Stimulated activated memory B cell treated with anti-CD40 and anti-IgM and Interleukin-4, amounts not matched to agents 10 μg/mL and 1 μg/mL and 100 μg/mL, for 72 hours (primary cell): Measurements from ENCODE around the gene FOXO3.

Experiments used
- ATAC-seq: fragments of 150-1000 bp; cut with Tn5 transposase; 2 replicates; pipeline ENCODE4 v1.10.0; 2021
- H3K27ac Mint-ChIP-seq: one replicate; pipeline ENCODE4 v1.8.0; 2022; ENCODE audit warnings: mild to moderate bottlenecking, mixed read lengths
- H3K27me3 Mint-ChIP-seq: one replicate; pipeline ENCODE4 v1.8.0; 2022; ENCODE audit warnings: mixed read lengths
- H3K36me3 Mint-ChIP-seq: one replicate; pipeline ENCODE4 v1.8.0; 2022; ENCODE audit warnings: mixed read lengths
- H3K4me1 Mint-ChIP-seq: one replicate; pipeline ENCODE4 v1.8.0; 2022; ENCODE audit warnings: mixed read lengths
- H3K4me3 Mint-ChIP-seq: one replicate; pipeline ENCODE4 v1.8.0; 2022; ENCODE audit warnings: mild to moderate bottlenecking, moderate library complexity, mixed read lengths
- H3K9me3 Mint-ChIP-seq: one replicate; pipeline ENCODE4 v1.8.0; 2022; ENCODE audit warnings: mixed read lengths

FOXO3 gene

DNA sequence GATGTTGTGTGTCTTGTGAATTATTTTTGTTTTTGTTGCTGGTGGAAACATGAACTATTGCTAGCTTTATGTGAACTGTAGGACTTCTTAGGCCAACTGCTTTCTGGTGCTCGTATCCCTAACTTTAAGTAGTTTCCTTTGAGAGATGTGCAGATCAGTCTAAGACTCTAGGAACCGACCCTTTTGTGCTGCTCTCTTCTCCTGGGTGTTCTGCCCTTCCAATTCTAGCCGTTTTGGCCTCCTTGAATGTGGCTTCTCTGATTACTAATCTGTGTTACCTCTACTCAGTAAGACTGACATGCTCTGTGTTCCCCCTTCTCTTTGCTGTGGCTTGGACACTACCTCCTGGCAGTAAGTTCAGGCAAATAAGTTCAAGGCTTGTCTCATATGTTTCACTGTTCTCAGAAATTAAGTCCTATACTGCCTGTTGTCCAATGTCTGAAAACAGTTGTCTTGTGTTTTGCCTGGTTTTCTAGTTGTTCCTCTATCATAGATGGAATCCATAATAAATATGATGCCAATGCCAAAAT lies 58.0 kb downstream of the FOXO3 start:
- Mint-ChIP-seq H3K27me3 (no peaks in the 10 kb centered on the region), H3K36me3 (peaks cover 7% of the 10 kb centered on the region), H3K27ac (peak overlapping the region; percentile 52), H3K9me3 (no peaks in the 10 kb centered on the region), H3K4me3 (no peak overlapping the region), H3K4me1 (peaks cover 74% of the 10 kb centered on the region)
- ATAC-seq, result no peak

DNA sequence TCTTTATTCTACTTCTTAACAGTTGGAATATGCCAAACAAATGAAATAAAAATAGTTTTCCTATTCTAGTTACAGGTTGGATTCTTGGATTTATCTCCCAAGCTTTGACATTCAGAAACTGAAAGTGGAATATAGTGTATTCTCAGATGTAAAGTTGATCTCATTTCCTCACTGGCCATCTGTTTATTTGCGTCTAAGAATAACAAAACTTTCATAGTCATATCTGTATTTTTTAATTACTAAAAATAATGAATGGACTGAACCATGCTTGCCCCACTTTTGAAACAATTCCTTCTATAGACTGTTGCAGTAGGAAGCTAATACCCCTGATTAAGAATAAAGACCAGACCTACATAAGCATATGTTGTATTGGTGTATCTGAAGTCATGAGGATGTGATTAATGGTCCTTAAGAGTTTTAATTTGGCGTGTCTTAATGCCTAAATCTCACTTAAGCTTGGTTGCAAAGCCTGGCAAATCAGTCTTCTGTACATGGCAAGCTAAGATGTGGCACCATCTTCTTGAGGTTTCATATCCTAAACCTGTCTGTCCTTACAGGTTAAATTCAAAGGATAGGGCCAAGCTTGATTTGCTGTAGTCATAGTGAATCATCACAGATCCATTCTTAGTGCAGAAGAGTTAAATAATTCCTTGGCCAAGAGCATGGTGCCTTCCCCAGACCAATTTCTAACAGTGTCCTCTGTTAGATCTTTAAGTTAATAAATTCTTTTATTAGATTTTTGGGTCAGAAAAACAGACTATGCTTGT lies 58.9 kb downstream of the FOXO3 start:
- Mint-ChIP-seq H3K27ac (peak overlapping the region; percentile 52), H3K4me3 (no peak overlapping the region), H3K36me3 (peaks cover 5% of the 10 kb centered on the region), H3K27me3 (no peaks in the 10 kb centered on the region), H3K9me3 (no peaks in the 10 kb centered on the region), H3K4me1 (peaks cover 65% of the 10 kb centered on the region)
- no peak for ATAC-seq

DNA sequence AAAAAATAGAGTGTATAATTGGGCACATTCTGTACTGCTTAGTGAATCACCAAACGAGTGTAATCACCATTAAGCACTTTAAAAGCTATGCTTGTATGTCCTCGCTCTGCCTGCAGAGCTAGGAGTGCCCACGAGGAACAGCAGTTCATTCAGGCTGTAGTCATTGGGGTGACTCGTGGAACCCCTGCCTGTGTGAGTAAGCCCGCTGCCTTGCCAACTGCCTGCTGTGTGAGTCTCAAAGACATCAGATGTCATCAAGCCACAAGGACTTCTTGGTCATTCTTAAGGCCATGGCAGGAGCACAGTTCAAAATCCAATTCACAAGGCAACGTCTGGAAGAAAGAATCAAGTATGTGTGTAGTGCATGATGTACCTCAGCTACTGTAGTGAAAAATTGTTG lies 60.4 kb downstream of the FOXO3 start:
- H3K36me3 Mint-ChIP-seq, result peaks cover 5% of the 10 kb centered on the region
- H3K9me3 Mint-ChIP-seq, result no peaks in the 10 kb centered on the region
- peak overlapping the region; percentile 47 for H3K27ac Mint-ChIP-seq
- no peak for ATAC-seq
- peaks cover 52% of the 10 kb centered on the region for H3K4me1 Mint-ChIP-seq
- H3K4me3 Mint-ChIP-seq, result no peak overlapping the region
- H3K27me3 Mint-ChIP-seq, result no peaks in the 10 kb centered on the region

DNA sequence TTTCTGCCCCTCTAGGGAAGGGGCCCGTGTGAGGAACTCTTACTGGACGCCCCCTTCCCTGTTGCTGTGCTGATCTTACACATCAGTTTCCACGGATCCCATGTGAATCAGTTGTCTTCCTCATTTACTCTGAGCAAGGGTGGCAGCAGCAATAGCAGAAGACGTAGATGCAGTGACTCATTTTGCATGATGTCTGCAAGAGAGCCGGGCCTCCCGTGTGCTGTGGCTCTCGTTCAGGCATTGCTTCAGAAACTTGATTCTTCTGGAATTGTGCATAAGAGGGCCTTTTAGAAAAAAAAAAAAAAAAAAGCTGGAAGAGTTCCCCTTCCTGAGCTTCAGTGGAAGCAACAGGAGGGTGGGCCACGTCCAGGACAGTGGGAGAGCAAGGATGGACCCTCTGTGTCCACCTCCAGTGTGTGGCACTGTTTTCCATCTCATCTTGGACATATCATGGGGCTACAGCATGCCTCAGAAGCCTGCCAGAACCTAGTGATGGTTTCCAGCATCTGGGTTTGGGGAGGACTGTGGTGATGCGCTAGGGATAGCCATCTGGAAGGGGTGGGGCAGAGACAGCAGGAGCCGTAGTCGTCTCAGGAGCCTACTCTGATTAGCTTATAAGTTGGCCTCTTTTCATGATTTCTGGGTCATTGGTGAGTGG lies 62.1 kb downstream of the FOXO3 start:
- Mint-ChIP-seq H3K4me3 (peak overlapping the region; percentile 50), H3K36me3 (peaks cover 5% of the 10 kb centered on the region), H3K27me3 (no peaks in the 10 kb centered on the region), H3K4me1 (peaks cover 58% of the 10 kb centered on the region), H3K9me3 (no peaks in the 10 kb centered on the region), H3K27ac (peak overlapping the region; percentile 47)
- ATAC-seq, result no peak

DNA sequence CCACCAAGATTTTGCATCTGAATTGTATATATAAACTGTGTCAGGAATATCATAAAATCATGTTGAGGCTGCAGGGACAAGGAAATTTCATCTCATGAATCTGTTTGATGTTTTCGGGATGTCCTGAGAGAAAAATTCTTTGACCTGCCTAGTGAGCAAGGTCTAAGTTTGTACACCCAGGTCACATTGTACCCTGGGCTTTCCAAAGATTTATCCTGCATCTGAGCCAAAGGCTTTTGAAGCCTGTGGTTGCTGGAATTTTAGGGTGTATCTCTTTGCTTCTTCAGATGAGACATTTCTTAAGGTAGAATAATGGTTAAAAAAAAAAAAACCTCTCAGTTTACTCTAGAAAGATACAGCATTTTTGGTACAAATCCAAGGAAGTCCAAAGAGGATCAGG lies 63.3 kb downstream of the FOXO3 start:
- ATAC-seq, result no peak
- peaks cover 56% of the 10 kb centered on the region for H3K4me1 Mint-ChIP-seq

DNA sequence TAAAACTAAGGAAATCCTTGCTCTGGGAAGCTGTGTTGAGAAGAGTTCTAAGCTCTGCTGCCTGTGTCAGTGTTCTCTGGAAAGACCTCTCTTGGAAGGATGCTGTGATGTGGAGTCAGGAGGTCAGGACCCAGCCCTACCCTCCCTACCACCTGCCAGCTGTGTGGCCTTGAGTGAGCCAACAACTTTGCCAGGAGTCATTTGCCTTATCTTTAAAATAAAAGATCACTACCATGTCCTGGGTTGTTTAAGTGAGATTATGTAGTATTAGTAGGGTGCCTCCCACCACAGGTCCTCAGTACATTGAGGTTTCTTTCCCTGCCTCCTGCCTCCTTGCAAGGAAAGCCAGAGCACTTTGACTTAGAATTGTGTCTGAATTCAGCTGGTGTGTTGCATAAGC lies 64.9 kb downstream of the FOXO3 start:
- H3K9me3 Mint-ChIP-seq, result no peaks in the 10 kb centered on the region
- H3K36me3 Mint-ChIP-seq, result peaks cover 5% of the 10 kb centered on the region
- no peak overlapping the region for H3K4me3 Mint-ChIP-seq

More for the DNA sequence above, 63.3 kb downstream of the FOXO3 start:
- Mint-ChIP-seq H3K27ac (no peak overlapping the region), H3K36me3 (peaks cover 5% of the 10 kb centered on the region), H3K9me3 (no peaks in the 10 kb centered on the region), H3K4me3 (no peak overlapping the region), H3K27me3 (no peaks in the 10 kb centered on the region)

DNA sequence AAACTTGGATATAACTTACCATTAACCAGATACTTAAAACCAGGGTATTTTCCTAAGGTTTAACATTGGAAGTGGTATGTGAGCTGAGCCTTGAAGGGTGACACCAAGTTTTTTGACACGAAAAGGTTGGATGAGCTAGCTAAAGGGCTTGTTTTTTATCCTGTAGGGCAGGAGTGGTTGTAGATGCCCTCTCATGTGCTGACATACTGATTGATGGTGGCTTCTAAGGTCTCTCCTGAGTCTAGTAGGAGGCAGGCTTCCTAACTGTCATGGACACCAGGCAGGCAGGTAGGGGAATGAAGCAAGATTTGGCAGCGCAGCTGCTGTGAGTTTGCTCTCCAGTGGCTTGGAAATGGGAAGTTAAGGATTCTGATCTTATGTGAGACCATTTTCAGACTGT lies 66.1 kb downstream of the FOXO3 start:
- no peak overlapping the region for H3K4me3 Mint-ChIP-seq
- H3K36me3 Mint-ChIP-seq, result peaks cover 5% of the 10 kb centered on the region
- no peak for ATAC-seq
- H3K27ac Mint-ChIP-seq, result no peak overlapping the region
- H3K9me3 Mint-ChIP-seq, result no peaks in the 10 kb centered on the region
- H3K27me3 Mint-ChIP-seq, result no peaks in the 10 kb centered on the region
- peaks cover 59% of the 10 kb centered on the region for H3K4me1 Mint-ChIP-seq

More for the DNA sequence above, 64.9 kb downstream of the FOXO3 start:
- no peak for ATAC-seq
- no peaks in the 10 kb centered on the region for H3K27me3 Mint-ChIP-seq
- H3K4me1 Mint-ChIP-seq, result peaks cover 60% of the 10 kb centered on the region
- H3K27ac Mint-ChIP-seq, result no peak overlapping the region

DNA sequence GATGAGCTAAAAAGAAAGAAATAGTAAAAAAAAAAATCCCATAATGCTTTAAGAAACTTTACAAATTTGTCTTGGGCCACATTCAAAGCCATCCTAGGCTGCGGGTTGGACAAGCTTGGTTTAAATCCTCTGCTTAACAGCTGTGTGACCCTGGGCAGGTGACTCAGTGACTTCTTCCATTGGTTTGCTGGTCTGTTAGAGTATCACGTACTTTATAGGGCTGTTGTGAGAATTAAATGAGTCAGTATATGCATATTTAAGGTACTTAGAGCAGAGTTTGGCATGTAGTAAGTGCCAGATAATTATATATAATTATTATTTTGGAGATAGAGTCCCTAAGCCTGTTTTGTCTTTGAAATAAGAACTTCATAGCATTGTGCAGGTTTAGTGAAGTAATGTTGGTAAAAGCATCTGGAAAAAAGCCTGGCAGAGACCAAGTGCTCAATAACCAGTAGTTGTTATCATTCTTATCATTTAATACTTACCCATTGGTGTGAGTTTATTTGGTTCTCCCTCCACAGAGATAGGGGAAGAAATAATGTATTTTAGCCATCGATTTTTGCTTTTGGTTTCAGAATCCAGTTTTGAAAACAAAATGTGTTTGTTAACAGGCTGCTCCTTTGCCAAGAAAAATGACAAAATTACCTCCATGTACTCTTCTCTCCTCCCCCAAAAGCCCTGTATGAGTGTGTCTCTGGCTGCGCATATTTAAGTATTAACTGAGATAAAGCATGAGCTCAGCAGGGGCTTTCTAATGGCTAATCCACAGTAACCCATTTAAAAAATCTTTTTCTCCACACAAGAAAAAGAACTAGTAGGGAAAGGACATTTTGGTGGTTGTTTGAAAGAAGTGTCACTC lies 67.2 kb downstream of the FOXO3 start:
- peaks cover 51% of the 10 kb centered on the region for H3K4me1 Mint-ChIP-seq
- H3K27ac Mint-ChIP-seq, result peak overlapping the region; percentile 3
- no peaks in the 10 kb centered on the region for H3K36me3 Mint-ChIP-seq
- no peaks in the 10 kb centered on the region for H3K27me3 Mint-ChIP-seq
- H3K9me3 Mint-ChIP-seq, result no peaks in the 10 kb centered on the region
- no peak overlapping the region for H3K4me3 Mint-ChIP-seq
- no peak for ATAC-seq

DNA sequence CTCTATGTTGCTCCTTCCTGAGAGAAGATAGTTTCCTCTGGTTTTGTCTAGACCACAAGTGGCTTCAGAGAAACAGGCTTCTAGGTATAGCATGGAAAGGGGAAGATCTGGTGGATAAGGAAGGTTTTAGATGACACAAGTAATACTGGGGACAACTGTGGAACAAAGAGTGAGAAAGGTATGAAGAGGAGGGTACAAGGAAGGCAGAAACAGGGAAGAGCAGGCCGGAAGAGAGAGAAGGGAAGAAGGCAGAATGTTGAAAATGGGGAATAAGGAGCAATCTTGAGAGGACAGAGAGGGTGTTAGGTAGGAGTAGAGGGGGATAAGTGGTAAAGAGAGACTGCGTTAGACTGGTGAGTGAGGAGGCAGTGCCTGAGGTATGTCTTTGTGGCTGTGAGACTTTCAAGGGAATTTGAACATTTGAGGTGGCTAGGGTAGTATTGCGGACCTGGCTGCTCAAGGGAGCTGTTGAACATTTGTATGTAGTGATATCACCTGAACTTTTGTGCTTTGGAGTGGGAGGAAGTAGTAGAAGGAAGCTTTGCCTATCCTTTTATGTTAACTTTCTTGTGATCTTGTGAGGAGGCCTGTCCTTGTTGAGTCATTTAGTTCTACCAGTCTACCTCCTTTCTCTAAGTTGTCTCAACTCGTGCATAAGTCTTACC lies 69.5 kb downstream of the FOXO3 start:
- peak; percentile 73 for ATAC-seq
- Mint-ChIP-seq H3K4me3 (no peak overlapping the region), H3K36me3 (no peaks in the 10 kb centered on the region), H3K27ac (peak overlapping the region; percentile 0), H3K4me1 (peaks cover 56% of the 10 kb centered on the region), H3K27me3 (no peaks in the 10 kb centered on the region), H3K9me3 (no peaks in the 10 kb centered on the region)

DNA sequence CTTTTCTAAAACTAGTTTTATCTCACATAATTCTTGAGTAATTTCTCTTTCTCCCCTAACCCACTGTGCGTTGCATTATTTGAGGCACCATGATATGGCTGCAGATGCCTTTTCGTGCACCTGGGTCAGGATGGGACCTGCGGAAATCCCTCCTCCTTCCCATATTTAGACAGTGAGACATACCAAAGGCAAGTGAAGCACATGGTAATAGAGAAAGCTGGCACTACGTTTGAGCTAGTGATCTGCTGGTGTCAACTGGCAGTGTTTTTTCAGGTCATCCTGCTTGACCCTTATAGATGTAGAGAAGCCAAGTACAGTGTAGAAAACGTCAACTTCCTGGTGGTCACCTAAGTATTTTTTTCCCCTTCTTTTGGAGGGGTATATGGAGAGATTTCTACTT lies 71.7 kb downstream of the FOXO3 start:
- no peak overlapping the region for H3K4me3 Mint-ChIP-seq
- no peak overlapping the region for H3K27ac Mint-ChIP-seq
- no peaks in the 10 kb centered on the region for H3K27me3 Mint-ChIP-seq
- H3K4me1 Mint-ChIP-seq, result peaks cover 70% of the 10 kb centered on the region
- no peaks in the 10 kb centered on the region for H3K36me3 Mint-ChIP-seq
- no peaks in the 10 kb centered on the region for H3K9me3 Mint-ChIP-seq
- ATAC-seq, result no peak

DNA sequence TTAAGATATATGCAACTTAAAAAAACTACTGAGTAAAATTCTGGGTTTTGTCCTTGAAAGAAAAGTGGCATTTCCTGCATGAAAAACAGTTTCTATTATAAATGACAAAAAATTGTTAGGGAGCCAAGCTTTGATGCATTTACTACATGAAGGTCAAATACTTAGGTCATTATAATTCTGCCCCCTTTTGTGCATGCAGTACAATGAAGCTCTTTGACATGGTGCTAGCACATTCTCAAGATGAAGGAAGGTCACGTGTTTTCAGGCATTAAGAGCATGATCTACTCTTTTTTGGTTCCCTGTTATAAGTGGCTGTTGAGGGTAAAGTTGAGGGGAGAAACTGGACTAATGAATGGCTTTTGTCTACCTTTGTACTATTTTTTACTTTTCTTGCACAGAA lies 72.7 kb downstream of the FOXO3 start:
- Mint-ChIP-seq H3K4me1 (peaks cover 72% of the 10 kb centered on the region), H3K4me3 (no peak overlapping the region), H3K9me3 (no peaks in the 10 kb centered on the region), H3K27ac (no peak overlapping the region), H3K36me3 (no peaks in the 10 kb centered on the region), H3K27me3 (no peaks in the 10 kb centered on the region)
- ATAC-seq, result no peak

DNA sequence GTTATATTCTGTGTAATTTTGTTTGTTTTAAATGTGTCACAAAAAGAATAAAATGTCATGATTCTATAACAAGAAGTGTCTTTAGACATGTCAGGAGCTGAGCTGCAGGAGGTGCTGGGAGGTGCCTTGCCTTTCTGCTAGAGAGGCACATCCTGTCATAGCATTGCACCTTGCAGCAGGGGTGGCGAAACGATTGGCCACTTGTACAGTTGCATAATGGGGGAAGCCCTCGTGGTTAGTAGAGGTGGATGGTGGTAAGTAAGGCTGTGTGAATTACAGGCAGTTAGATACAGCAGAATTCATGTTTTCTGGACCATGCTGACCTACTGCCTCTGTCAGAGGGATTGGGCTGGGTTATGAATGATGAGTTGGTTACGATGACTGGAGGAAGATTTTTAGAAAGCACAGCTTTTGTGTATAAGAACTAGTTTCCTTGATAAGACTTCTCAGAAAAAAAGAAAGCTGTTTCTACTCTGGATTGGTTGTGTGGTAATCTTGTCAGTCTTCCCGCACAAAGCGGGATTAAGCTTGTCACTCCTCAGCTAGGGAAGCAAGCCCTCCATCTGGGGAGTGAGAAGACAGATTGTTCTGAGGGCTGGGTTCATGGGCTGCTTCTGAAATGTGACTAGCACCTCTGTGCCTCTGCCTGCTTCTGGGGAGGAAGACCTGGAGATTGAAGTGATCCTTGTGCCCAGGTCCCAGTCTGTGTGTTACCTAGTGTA lies 74.9 kb downstream of the FOXO3 start:
- H3K27ac Mint-ChIP-seq, result peak overlapping the region; percentile 34

DNA sequence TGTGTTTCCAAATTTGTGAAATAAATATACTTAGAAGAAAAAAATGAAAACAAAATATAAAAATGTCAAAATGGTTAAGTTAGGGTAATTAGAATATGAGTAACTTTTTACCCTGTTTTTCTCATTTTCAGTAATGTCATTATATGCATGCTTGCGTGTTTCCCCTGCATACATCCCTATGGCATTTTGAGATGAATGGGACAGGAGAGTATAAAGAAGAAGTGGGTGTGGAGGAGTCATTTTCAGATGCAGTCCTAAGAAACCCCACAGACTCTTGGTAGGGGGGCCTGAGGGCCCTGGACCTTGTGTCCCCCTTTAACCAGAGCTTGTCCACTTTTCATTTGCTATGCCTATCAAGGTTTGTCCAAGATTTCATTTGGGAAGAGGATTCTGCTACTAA lies 77.2 kb downstream of the FOXO3 start:
- peak; percentile 53 for ATAC-seq
- Mint-ChIP-seq H3K4me1 (peaks cover 61% of the 10 kb centered on the region), H3K4me3 (no peak overlapping the region), H3K9me3 (no peaks in the 10 kb centered on the region), H3K27ac (peak overlapping the region; percentile 56), H3K36me3 (no peaks in the 10 kb centered on the region), H3K27me3 (no peaks in the 10 kb centered on the region)

More for the DNA sequence above, 74.9 kb downstream of the FOXO3 start:
- peak; percentile 71 for ATAC-seq
- Mint-ChIP-seq H3K4me1 (peaks cover 68% of the 10 kb centered on the region), H3K27me3 (no peaks in the 10 kb centered on the region), H3K4me3 (no peak overlapping the region), H3K9me3 (no peaks in the 10 kb centered on the region), H3K36me3 (no peaks in the 10 kb centered on the region)

DNA sequence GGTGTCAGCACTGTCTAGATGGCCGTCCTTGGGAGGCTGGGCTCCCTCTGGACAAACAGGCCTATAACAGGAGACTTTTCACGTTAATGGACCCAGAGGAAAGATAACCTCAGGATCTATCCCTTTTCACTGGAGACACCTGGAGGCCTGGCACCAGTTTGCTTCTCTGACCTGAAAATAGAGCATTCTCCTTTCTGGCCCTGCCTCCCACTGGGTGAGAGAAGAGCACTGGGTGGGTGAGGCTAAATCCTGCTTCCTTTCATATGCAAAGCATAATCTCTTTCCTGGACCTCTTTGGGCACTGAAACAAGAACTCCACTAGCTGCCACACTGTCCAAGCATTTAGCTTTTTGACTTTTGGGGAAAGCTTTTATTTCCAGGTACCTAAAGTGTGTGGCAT lies 78.3 kb downstream of the FOXO3 start:
- no peak overlapping the region for H3K4me3 Mint-ChIP-seq
- H3K36me3 Mint-ChIP-seq, result no peaks in the 10 kb centered on the region
- ATAC-seq, result no peak
- H3K27me3 Mint-ChIP-seq, result no peaks in the 10 kb centered on the region
- H3K27ac Mint-ChIP-seq, result no peak overlapping the region
- no peaks in the 10 kb centered on the region for H3K9me3 Mint-ChIP-seq
- peaks cover 64% of the 10 kb centered on the region for H3K4me1 Mint-ChIP-seq
